Uterus (tissue), 4 donors: Measurements from ENCODE around the gene SPON2. TPM values are rescaled to one million over a fixed set of nuclear protein-coding genes. Genes with fewer than 3 reads are reported as not detected.
A peak's percentile ranks its signal among the peaks of the same experiment; 100 is the strongest.

Source experiments
- DNase-seq, 2 donors: peaks; one replicate each; pipeline ENCODE4 v3.0.0-alpha.2; 2019 to 2020
- H3K27ac ChIP-seq, 2 donors: fragments of 200-600 bp; sonication (generic); 1 replicate in 1 of 2; 2 replicates in 1 of 2; pipeline ENCODE4 v1.5.1; 2016 to 2018
- H3K27me3 ChIP-seq, 2 donors: fragments of 200-600 bp; sonication (generic); one replicate each; pipeline ENCODE4 v1.5.1; 2018 to 2019; ENCODE audit warnings: control low read depth in 1 of 2
- H3K36me3 ChIP-seq, 2 donors: fragments of 200-600 bp; sonication (generic); one replicate each; pipeline ENCODE4 v1.5.1; 2019; ENCODE audit warnings: control low read depth in 1 of 2
- H3K4me1 ChIP-seq, 2 donors: fragments of 200-600 bp; sonication (generic); one replicate each; pipeline ENCODE4 v1.5.1; 2018 to 2019; ENCODE audit warnings: control low read depth in 1 of 2
- H3K4me3 ChIP-seq, 2 donors: fragments of 200-600 bp; sonication (generic); 1 replicate in 1 of 2; 2 replicates in 1 of 2; pipeline ENCODE4 v1.5.1; 2018 to 2019; ENCODE audit warnings: mild to moderate bottlenecking in 1 of 2
- H3K9me3 ChIP-seq, 2 donors: fragments of 200-600 bp; sonication (generic); one replicate each; pipeline ENCODE4 v1.5.1; 2019; ENCODE audit warnings: control low read depth in 1 of 2
- POLR2A ChIP-seq, 2 donors: fragments of 450-650 bp; IDR thresholded peaks; one replicate each; pipeline ENCODE4 v1.6.1; 2016; ENCODE audit warnings: antibody characterized with exemption in 2 of 2, mild to moderate bottlenecking in 1 of 2, moderate library complexity in 1 of 2
- intact Hi-C: fragments of 100-400 bp; cut with DNase I; formaldehyde crosslinking; loops from one replicate; pipeline ENCODE4 v1.15.1; 2023; ENCODE audit warnings: low total_unique reads
- total RNA-seq, 4 donors: library from RNA; depleted of rRNA in 3 of 4; stranded (reverse); fragments of >200 nt in 3 of 4; gene quantifications; one replicate each; pipeline versions ENCODE4 v1.1.0 to v1.2.4, GENCODE V29; 2014 to 2023
- TF ChIP-seq, protein P1 (sequence below), 4 experiments: fragments of 200-600 bp in 2 of 4; fragments of 450-650 bp in 2 of 4; sonication (generic) in 2 of 4; IDR thresholded peaks; one replicate each; pipeline ENCODE4 v1.5.1; 2016 to 2019; ENCODE audit warnings: antibody characterized with exemption in 4 of 4, mild to moderate bottlenecking in 2 of 4, moderate library complexity in 1 of 4
- donor health status: DM: yes; HTN: yes; CAD: no.

Gene SPON2
- total RNA-seq, 4 donors from 2014 or later: 60.6 to 262 (median 115) TPM

DNA sequence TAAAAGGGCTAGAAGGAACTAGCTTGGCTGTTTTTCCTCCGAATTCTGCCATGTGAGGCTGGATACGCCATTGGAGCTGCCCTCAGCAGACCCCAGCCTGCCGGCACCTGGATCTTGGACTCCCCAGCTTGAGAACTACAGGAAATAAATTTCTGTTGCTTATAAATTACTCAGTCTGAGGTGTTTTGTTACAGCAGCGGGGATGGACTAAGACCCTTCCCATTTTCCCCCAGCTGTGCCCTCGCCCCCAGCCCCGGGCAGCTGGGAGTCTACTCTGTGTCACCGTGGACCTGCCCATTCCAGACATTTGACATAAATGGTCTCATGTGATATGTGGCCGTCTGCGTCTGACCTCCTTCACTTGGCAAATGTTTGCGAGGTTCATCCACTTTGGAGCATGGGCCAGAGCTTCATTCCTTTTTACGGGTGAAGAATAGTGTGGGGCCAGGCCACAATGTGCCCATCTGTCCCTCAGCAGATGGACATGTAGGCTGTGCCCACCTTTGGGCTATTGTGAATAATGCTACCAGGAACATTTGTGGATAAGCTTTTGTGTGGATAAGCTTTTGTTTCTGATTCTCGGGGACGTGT is 30.7 kb upstream of the SPON2 start:
- Histone ChIP-seq H3K4me3 (no peak overlapping the region), H3K27ac (peak overlapping the region; percentile 84 to 97), H3K27me3 (no peaks in the 10 kb centered on the region), H3K4me1 (peaks cover 7 to 33% of the 10 kb centered on the region in 2 donors), H3K9me3 (no peaks in the 10 kb centered on the region), H3K36me3 (no peaks in the 10 kb centered on the region)
- TF ChIP-seq, protein P1, sequence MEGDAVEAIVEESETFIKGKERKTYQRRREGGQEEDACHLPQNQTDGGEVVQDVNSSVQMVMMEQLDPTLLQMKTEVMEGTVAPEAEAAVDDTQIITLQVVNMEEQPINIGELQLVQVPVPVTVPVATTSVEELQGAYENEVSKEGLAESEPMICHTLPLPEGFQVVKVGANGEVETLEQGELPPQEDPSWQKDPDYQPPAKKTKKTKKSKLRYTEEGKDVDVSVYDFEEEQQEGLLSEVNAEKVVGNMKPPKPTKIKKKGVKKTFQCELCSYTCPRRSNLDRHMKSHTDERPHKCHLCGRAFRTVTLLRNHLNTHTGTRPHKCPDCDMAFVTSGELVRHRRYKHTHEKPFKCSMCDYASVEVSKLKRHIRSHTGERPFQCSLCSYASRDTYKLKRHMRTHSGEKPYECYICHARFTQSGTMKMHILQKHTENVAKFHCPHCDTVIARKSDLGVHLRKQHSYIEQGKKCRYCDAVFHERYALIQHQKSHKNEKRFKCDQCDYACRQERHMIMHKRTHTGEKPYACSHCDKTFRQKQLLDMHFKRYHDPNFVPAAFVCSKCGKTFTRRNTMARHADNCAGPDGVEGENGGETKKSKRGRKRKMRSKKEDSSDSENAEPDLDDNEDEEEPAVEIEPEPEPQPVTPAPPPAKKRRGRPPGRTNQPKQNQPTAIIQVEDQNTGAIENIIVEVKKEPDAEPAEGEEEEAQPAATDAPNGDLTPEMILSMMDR (IDR thresholded peaks at IDR 0.05): no peak
- no peak for TF ChIP-seq POLR2A (IDR thresholded peaks at IDR 0.05)
- intact Hi-C loops: no loop called here
- DNase-seq: peak in 1 of 2 donors; percentile 13

DNA sequence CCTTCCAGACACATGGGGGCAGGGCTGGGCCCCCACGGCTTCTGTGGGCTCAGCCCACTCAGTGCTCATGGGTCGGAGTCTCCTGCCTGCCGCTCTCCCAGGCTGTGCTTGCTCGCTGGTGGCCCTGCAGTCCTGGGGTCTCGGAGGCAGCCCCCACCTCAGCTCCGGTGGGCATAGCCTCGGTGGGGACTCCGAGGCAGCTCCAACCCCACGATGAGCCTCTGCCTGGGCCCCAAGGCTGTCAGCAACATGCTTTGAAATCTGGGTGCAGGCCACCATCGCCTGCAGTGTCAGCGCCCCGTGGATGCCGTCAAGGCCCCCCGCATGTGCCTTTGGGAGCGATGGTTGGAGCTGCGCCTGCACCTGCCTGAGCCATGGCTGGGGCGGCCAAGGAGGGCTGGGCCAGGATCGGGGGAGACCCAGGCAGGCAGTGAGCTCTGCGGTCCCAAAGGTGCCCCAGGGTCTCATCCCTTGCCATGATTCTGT is 30.2 kb upstream of the SPON2 start:
- Histone ChIP-seq H3K27ac (peak overlapping the region; percentile 84 to 97), H3K4me3 (no peak overlapping the region), H3K9me3 (no peaks in the 10 kb centered on the region), H3K4me1 (peaks cover 7 to 29% of the 10 kb centered on the region in 2 donors), H3K36me3 (no peaks in the 10 kb centered on the region), H3K27me3 (no peaks in the 10 kb centered on the region)
- intact Hi-C loops: no loop called here
- no peak for TF ChIP-seq POLR2A (IDR thresholded peaks at IDR 0.05)
- TF ChIP-seq, protein P1 (IDR thresholded peaks at IDR 0.05): no peak
- DNase-seq: peak in 1 of 2 donors; percentile 35

DNA sequence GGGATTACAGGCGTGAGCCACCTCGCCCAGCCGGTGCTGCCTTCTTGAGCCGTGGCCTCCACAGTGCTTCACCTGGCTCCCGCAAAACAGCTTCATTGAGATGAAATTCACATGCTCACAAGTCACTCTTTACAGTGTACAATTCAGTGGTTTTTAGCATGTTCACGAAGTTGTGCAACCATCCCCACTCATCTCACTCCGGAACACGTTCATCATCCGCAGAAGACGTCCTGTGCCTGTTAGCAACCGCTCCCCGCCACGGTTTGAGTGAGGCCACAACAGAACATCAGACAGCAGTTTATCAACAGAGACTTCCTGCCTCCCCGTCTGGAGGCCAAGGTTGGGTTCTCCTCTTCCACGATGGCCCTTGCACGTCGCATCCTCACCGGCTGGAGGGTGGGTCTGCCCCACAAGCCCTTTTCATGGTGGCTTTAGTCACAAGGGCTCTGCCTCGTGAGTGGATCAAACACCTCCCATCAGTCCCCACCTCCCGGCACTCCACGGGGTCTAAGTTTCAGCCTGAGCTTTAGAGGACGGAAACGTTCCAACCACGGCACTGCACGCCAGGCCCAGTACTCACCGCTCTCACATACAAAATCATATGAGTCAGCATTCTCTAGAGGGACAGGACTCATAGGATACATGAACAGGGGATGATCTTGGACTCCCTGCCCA is 29.6 kb upstream of the SPON2 start:
- peaks cover 7 to 29% of the 10 kb centered on the region in 2 donors for H3K4me1 ChIP-seq
- no peaks in the 10 kb centered on the region for H3K36me3 ChIP-seq
- H3K27me3 ChIP-seq: no peaks in the 10 kb centered on the region
- no peak overlapping the region for H3K4me3 ChIP-seq
- intact Hi-C loops: no loop called here
- peak in 1 of 2 donors; percentile 18 for TF ChIP-seq POLR2A (IDR thresholded peaks at IDR 0.05)
- TF ChIP-seq, protein P1 (IDR thresholded peaks at IDR 0.05): no peak
- no peaks in the 10 kb centered on the region for H3K9me3 ChIP-seq
- DNase-seq: peak; percentile 85 to 90
- peak overlapping the region; percentile 84 to 97 for H3K27ac ChIP-seq

DNA sequence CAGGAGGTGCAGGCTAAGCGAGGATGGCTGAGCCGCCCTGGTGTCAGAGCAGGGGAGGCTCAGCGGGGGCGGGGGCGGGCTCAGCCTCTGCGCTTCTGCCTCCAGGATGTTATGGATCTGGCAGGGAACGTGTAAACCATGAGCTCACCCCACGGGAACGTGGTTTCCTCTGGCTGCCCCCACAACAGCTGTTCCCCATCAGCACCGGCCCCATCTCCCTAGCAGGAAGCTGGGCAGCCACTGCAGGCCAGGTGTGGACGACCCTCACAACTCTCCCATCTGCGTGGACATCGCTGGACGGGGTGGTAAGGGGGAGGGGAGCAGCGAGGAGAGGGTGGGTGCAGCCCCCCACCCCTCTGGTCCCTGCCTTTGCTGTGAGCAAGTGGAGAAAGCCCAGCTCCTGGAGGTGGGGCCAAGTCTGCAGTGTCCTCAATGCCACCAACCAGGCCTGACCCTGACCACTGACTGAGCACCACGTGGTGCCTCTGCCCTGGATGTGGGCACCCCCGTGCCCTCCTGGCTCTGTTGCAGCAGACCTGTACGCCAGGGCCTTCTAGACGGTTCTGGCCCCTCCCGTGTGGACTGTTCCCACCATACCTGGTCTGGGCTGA is 28.1 kb upstream of the SPON2 start:
- TF ChIP-seq POLR2A (IDR thresholded peaks at IDR 0.05): peak in 1 of 2 donors; percentile 14
- TF ChIP-seq, protein P1 (IDR thresholded peaks at IDR 0.05): no peak
- Histone ChIP-seq H3K9me3 (no peaks in the 10 kb centered on the region), H3K36me3 (no peaks in the 10 kb centered on the region), H3K4me3 (peak overlapping the region; percentile 12 to 15), H3K27me3 (no peaks in the 10 kb centered on the region), H3K27ac (peak overlapping the region; percentile 84 to 97), H3K4me1 (peaks cover 7 to 21% of the 10 kb centered on the region in 2 donors)
- intact Hi-C loops: no loop called here
- DNase-seq: peak; percentile 90 to 94
